WI38 (cell line): Measurements from ENCODE around the gene FAM3B.
"Not testable (repeated sequence)": the region's sequence is repeated elsewhere in the genome, so short reads cannot be mapped to it uniquely, and the experiment has no call there.

Experiments
- H3K4me3 ChIP-seq: 2 replicates; pipeline ENCODE4 v1.5.1; 2011; ENCODE audit warnings: low read depth, mild to moderate bottlenecking, control low read depth, low read length
- CTCF ChIP-seq: IDR thresholded peaks from 2 replicates; pipeline ENCODE4 v1.5.1; 2012; ENCODE audit warnings: low read depth, mild to moderate bottlenecking, control low read depth, low read length

The FAM3B gene

GRCh38 chr21:41350436-41351155 lies 34.0 kb downstream of the FAM3B start:
- no peak for TF ChIP-seq CTCF
- H3K4me3 ChIP-seq = no peak overlapping the region

GRCh38 chr21:41357546-41357945 lies 40.9 kb downstream of the FAM3B start:
- H3K4me3 ChIP-seq = no peak overlapping the region
- no peak for TF ChIP-seq CTCF

- H3K4me3 ChIP-seq = no peak overlapping the region
- no peak for TF ChIP-seq CTCF
Observed at GRCh38 chr21:41358193-41359166, 41.9 kb downstream of the FAM3B start.

GRCh38 chr21:41359286-41359685 lies 42.7 kb downstream of the FAM3B start:
- H3K4me3 ChIP-seq = no peak overlapping the region
- TF ChIP-seq CTCF = no peak

GRCh38 chr21:41359754-41360071 lies 43.1 kb downstream of the FAM3B start:
- H3K4me3 ChIP-seq = not testable (repeated sequence)

GRCh38 chr21:41360072-41360821 lies 43.6 kb downstream of the FAM3B start:
- TF ChIP-seq CTCF = no peak
- no peak overlapping the region for H3K4me3 ChIP-seq

GRCh38 chr21:41361053-41361785 lies 44.6 kb downstream of the FAM3B start:
- H3K4me3 ChIP-seq = no peak overlapping the region
- TF ChIP-seq CTCF = no peak
